CD14-positive monocyte (primary cell): ENCODE measurements around the gene FAM120A. TPM values are rescaled to one million over a fixed set of nuclear protein-coding genes. Genes with fewer than 3 reads are reported as not detected.

Source experiments
- DNase-seq, 3 donors: peaks; one replicate each; pipeline ENCODE4 v3.0.0-alpha.2; 2011 to 2022
- H2AFZ ChIP-seq: 2 replicates; pipeline ENCODE4 v1.6.0; 2012; ENCODE audit warnings: mild to moderate bottlenecking, low read depth, low read length, inconsistent platforms; ENCODE audit not compliant: insufficient read depth, poor library complexity, severe bottlenecking
- H3K27ac ChIP-seq, 2 donors: 1 replicate in 1 of 2; 2 replicates in 1 of 2; pipeline ENCODE4 v1.5.1; 2012 to 2013; ENCODE audit warnings: low read length in 2 of 2, control low read depth in 1 of 2, inconsistent platforms in 1 of 2, low read depth in 1 of 2, mild to moderate bottlenecking in 1 of 2
- H3K27me3 ChIP-seq, 2 donors: one replicate each; pipeline versions ENCODE4 v1.6.0 to v1.6.1; 2011 to 2013; ENCODE audit warnings: low read length in 2 of 2; ENCODE audit not compliant: control insufficient read depth in 2 of 2, insufficient read depth in 2 of 2
- H3K36me3 ChIP-seq, 2 donors: replicated peaks in 1 of 2; 1 replicate in 1 of 2; 2 replicates in 1 of 2; pipeline versions ENCODE4 v1.5.1 to v1.6.1; 2012 to 2013; ENCODE audit warnings: low read length in 2 of 2, control low read depth in 1 of 2, inconsistent platforms in 1 of 2, mild to moderate bottlenecking in 1 of 2; ENCODE audit not compliant: insufficient read depth in 2 of 2, control insufficient read depth in 1 of 2
- H3K4me1 ChIP-seq, 2 donors: 1 replicate in 1 of 2; 2 replicates in 1 of 2; pipeline versions ENCODE4 v1.5.1 to v1.6.1; 2012 to 2013; ENCODE audit warnings: low read length in 2 of 2, control low read depth in 1 of 2, inconsistent platforms in 1 of 2, mild to moderate bottlenecking in 1 of 2, moderate library complexity in 1 of 2; ENCODE audit not compliant: insufficient read depth in 2 of 2, control insufficient read depth in 1 of 2
- H3K4me2 ChIP-seq: replicated peaks from 2 replicates; pipeline ENCODE3; 2012; ENCODE audit warnings: low read length, moderate library complexity, mild to moderate bottlenecking; ENCODE audit not compliant: poor library complexity, severe bottlenecking; ENCODE audit errors: extremely low read depth
- H3K4me3 ChIP-seq, 3 experiments: fragments of 200-600 bp in 1 of 3; sonication (generic) in 1 of 3; replicated peaks in 1 of 3; 1 replicate in 2 of 3; 2 replicates in 1 of 3; pipeline ENCODE4 v1.5.1; 2011 to 2013; ENCODE audit warnings: low read length in 3 of 3, mild to moderate bottlenecking in 3 of 3, control low read depth in 2 of 3, low read depth in 2 of 3, inconsistent platforms in 1 of 3, moderate library complexity in 1 of 3
- H3K79me2 ChIP-seq: 2 replicates; pipeline ENCODE4 v1.6.0; 2012; ENCODE audit warnings: mild to moderate bottlenecking, control low read depth, inconsistent platforms, low read length, moderate library complexity; ENCODE audit not compliant: insufficient read depth
- H3K9ac ChIP-seq: 2 replicates; pipeline ENCODE4 v1.6.0; 2017; ENCODE audit warnings: low read length, mild to moderate bottlenecking; ENCODE audit not compliant: insufficient read depth, poor library complexity, severe bottlenecking
- H3K9me3 ChIP-seq, 2 donors: replicated peaks in 1 of 2; 1 replicate in 1 of 2; 2 replicates in 1 of 2; pipeline versions ENCODE4 v1.5.1 to v1.6.1; 2012 to 2013; ENCODE audit warnings: low read length in 2 of 2, control low read depth in 1 of 2; ENCODE audit not compliant: control insufficient read depth in 1 of 2, insufficient read depth in 1 of 2
- H4K20me1 ChIP-seq: 2 replicates; pipeline ENCODE4 v1.6.0; 2012; ENCODE audit warnings: mild to moderate bottlenecking, low read length, control low read depth, moderate library complexity; ENCODE audit not compliant: insufficient read depth
- H3K27ac Mint-ChIP-seq, 7 donors: one replicate each; pipeline ENCODE4 v1.8.0; 2020; ENCODE audit warnings: mild to moderate bottlenecking in 7 of 7, mixed read lengths in 7 of 7, moderate library complexity in 6 of 7, inconsistent platforms in 2 of 7
- H3K27me3 Mint-ChIP-seq, 3 donors: one replicate each; pipeline ENCODE4 v1.8.0; 2021 to 2022; ENCODE audit warnings: low read depth in 3 of 3, mild to moderate bottlenecking in 3 of 3, mixed read lengths in 3 of 3, moderate library complexity in 3 of 3, inconsistent platforms in 1 of 3
- H3K36me3 Mint-ChIP-seq, 2 donors: one replicate each; pipeline ENCODE4 v1.8.0; 2020; ENCODE audit warnings: mixed read lengths in 2 of 2, inconsistent platforms in 1 of 2, mild to moderate bottlenecking in 1 of 2
- H3K4me1 Mint-ChIP-seq: one replicate; pipeline ENCODE4 v1.8.0; 2020; ENCODE audit warnings: mild to moderate bottlenecking, mixed read lengths
- H3K4me3 Mint-ChIP-seq, 2 donors: one replicate each; pipeline ENCODE4 v1.8.0; 2020; ENCODE audit warnings: mild to moderate bottlenecking in 2 of 2, mixed read lengths in 2 of 2, moderate library complexity in 1 of 2
- H3K9me3 Mint-ChIP-seq, 7 donors: one replicate each; pipeline ENCODE4 v1.8.0; 2020 to 2022; ENCODE audit warnings: mixed read lengths in 7 of 7, mild to moderate bottlenecking in 6 of 7, moderate library complexity in 6 of 7, inconsistent platforms in 2 of 7
- WGBS: methylation state at CpG from one replicate; pipeline ENCODE4 v1.1.5; 2013; ENCODE audit warnings: missing lambda C conversion rate; ENCODE audit not compliant: insufficient coverage; 5-methylcytosine and 5-hydroxymethylcytosine counted together
- intact Hi-C, 2 donors: fragments of 100-400 bp; cut with micrococcal nuclease; formaldehyde crosslinking; loops; one replicate each; pipeline versions ENCODE4 v1.15.0 to v1.15.1; 2023
- polyA plus RNA-seq, 3 donors: library from polyadenylated mRNA; depleted of rRNA in 1 of 3; unstranded in 2 of 3; stranded (reverse) in 1 of 3; fragments of 300-500 nt in 2 of 3; fragments of >200 nt in 1 of 3; fragmentation: Illumina TruSeq in 2 of 3; gene quantifications; 1 replicate in 2 of 3; 2 replicates in 1 of 3; pipeline ENCODE4 v1.2.3, GENCODE V29; 2012 to 2021
- TF ChIP-seq, protein P1 (sequence below): fragments of 200-600 bp; IDR thresholded peaks from one replicate; pipeline ENCODE4 v1.8.0; 2022; ENCODE audit warnings: antibody characterized with exemption, mild to moderate bottlenecking

The FAM120A gene
- polyA plus RNA-seq, 3 donors: 10.4 to 76.6 (median 12.7) TPM

DNA sequence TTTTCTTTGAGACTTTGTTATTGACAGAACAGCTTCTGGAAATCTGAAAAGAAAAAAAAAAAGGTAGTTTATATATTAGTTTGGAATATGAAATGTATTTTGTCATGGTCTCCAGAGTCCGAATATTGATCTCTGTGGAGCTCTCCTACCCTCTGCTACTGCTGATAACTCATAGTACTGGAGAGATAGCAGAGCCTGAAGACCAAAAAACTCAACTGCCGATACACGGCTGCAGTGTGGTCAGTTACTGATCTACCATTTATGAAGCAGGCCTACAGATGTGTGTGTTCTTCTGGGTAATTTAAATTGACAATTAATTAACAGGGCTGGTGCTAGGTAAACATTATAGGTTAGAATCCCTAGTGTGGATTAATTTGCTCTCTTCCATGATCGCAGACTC lies 3.8 kb upstream of the FAM120A start:
- Histone ChIP-seq H3K27me3 (no peaks in the 10 kb centered on the region), H3K4me1 (peaks cover 9 to 18% of the 10 kb centered on the region in 2 donors), H3K9ac (no peak overlapping the region), H3K4me3 (no peak overlapping the region), H3K36me3 (peaks cover 33 to 40% of the 10 kb centered on the region in 2 donors), H4K20me1 (no peaks in the 10 kb centered on the region), H3K79me2 (peaks cover 34% of the 10 kb centered on the region), H3K4me2 (no peak overlapping the region), H3K27ac (no peak overlapping the region), H2AFZ (no peak overlapping the region), H3K9me3 (no peaks in the 10 kb centered on the region)
- H3K9me3 Mint-ChIP-seq: no peaks in the 10 kb centered on the region
- no CpG with 5 or more reads among the region's 4 CpGs for WGBS
- intact Hi-C loops: loop anchor here in 1 of 2 donors (10.0 kb wide), 1 partner anchor 483 kb away; no protein-coding TSS in a partner anchor
- H3K27ac Mint-ChIP-seq: peak overlapping the region in 1 of 7 donors; percentile 60
- H3K4me3 Mint-ChIP-seq: no peak overlapping the region
- peaks cover 31 to 46% of the 10 kb centered on the region in 2 donors for H3K36me3 Mint-ChIP-seq
- H3K4me1 Mint-ChIP-seq: peaks cover 11% of the 10 kb centered on the region
- no peaks in the 10 kb centered on the region for H3K27me3 Mint-ChIP-seq
- no peak for DNase-seq
- TF ChIP-seq, protein P1, sequence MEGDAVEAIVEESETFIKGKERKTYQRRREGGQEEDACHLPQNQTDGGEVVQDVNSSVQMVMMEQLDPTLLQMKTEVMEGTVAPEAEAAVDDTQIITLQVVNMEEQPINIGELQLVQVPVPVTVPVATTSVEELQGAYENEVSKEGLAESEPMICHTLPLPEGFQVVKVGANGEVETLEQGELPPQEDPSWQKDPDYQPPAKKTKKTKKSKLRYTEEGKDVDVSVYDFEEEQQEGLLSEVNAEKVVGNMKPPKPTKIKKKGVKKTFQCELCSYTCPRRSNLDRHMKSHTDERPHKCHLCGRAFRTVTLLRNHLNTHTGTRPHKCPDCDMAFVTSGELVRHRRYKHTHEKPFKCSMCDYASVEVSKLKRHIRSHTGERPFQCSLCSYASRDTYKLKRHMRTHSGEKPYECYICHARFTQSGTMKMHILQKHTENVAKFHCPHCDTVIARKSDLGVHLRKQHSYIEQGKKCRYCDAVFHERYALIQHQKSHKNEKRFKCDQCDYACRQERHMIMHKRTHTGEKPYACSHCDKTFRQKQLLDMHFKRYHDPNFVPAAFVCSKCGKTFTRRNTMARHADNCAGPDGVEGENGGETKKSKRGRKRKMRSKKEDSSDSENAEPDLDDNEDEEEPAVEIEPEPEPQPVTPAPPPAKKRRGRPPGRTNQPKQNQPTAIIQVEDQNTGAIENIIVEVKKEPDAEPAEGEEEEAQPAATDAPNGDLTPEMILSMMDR: no peak

GRCh38 chr9:93451849-93452709 lies 594 bp downstream of the FAM120A start:
- Histone ChIP-seq H3K4me2 (peak overlapping the region; percentile 99), H3K9me3 (no peaks in the 10 kb centered on the region), H3K9ac (peak overlapping the region; percentile 90), H3K27me3 (no peaks in the 10 kb centered on the region), H4K20me1 (peaks cover 25% of the 10 kb centered on the region), H3K79me2 (peaks cover 79% of the 10 kb centered on the region), H3K36me3 (peaks cover 20 to 24% of the 10 kb centered on the region in 2 donors), H3K4me3 (peak overlapping the region; percentile 74 to 95 (median 79)), H3K4me1 (peaks cover 39 to 53% of the 10 kb centered on the region in 2 donors), H2AFZ (peak overlapping the region; percentile 74), H3K27ac (peak overlapping the region; percentile 87 to 90)
- whole genome bisulfite sequencing: under 1% methylated on average over 91 of the region's 92 CpGs
- Mint-ChIP-seq H3K9me3 (peaks cover 0 to 2% (median 0%) of the 10 kb centered on the region in 7 donors), H3K36me3 (peaks cover 19 to 25% of the 10 kb centered on the region in 2 donors), H3K4me1 (peaks cover 43% of the 10 kb centered on the region), H3K27me3 (no peaks in the 10 kb centered on the region), H3K4me3 (peak overlapping the region; percentile 95 to 99), H3K27ac (peak overlapping the region; percentile 91 to 99 (median 96))
- TF ChIP-seq, protein P1: no peak
- intact Hi-C loops: loop anchor here (2.0 to 10.0 kb wide), 6 partner anchors 50 to 487 kb away; partner anchors contain the start of genes CARD19 (in 2 of the 2) and PHF2 (in 1 of the 2)
- DNase-seq: peak in 2 of 3 donors; percentile 15 to 29
